Pancreas (tissue), 10 donors: ENCODE measurements around the gene TMEM114. TPM values are rescaled to one million over a fixed set of nuclear protein-coding genes. Genes with fewer than 3 reads are reported as not detected.

Source experiments
- ATAC-seq, 4 donors: fragments of 200-7000 bp; cut with Tn5 transposase; one replicate each; pipeline versions ENCODE4 v1.8.0 to v1.9.1; 2020; ENCODE audit warnings: mild to moderate bottlenecking in 4 of 4, moderate library complexity in 4 of 4
- DNase-seq, 6 donors: peaks; one replicate each; pipeline ENCODE4 v3.0.0-alpha.2; 2020
- FAIRE-seq: peaks from 2 replicates; lab custom pipeline; 2012; peaks lifted over from hg19 to GRCh38; lab: Jason Lieb, UNC
- H3K27ac ChIP-seq, 4 donors: fragments of 200-600 bp; sonication (generic); 1 replicate in 3 of 4; 2 replicates in 1 of 4; pipeline versions ENCODE4 v1.5.0 to v1.8.0; 2020
- H3K27me3 ChIP-seq, 4 donors: fragments of 200-600 bp; one replicate each; pipeline ENCODE4 v1.8.0; 2021
- H3K36me3 ChIP-seq, 3 donors: fragments of 200-600 bp; sonication (generic) in 1 of 3; one replicate each; pipeline versions ENCODE4 v1.5.0 to v1.8.0; 2020 to 2021
- H3K4me1 ChIP-seq, 3 donors: fragments of 200-600 bp; one replicate each; pipeline ENCODE4 v1.8.0; 2021
- H3K4me3 ChIP-seq, 4 donors: fragments of 200-600 bp; sonication (generic) in 2 of 4; one replicate each; pipeline versions ENCODE4 v1.5.0 to v1.8.0; 2020 to 2021
- H3K9me3 ChIP-seq, 4 donors: fragments of 200-600 bp; one replicate each; pipeline ENCODE4 v1.8.0; 2021
- CTCF ChIP-seq, 4 donors: fragments of 200-600 bp; sonication (generic) in 3 of 4; IDR thresholded peaks; one replicate each; pipeline versions ENCODE4 v1.5.0 to v1.8.0; 2021; ENCODE audit warnings: antibody characterized with exemption in 4 of 4
- whole genome bisulfite sequencing, 2 donors: extraction: QIAGEN DNeasy Blood & Tissue Kit; methylation state at CpG; one replicate each; pipeline ENCODE4 v1.1.7; 2013; 5-methylcytosine and 5-hydroxymethylcytosine counted together
- intact Hi-C, 3 donors: fragments of 100-400 bp; cut with DNase I; formaldehyde crosslinking; loops; one replicate each; pipeline versions ENCODE4 v1.11.1 to v1.14.2; 2022
- polyA plus RNA-seq, 2 donors: library from polyadenylated mRNA; stranded (reverse); fragments of 200-250 nt; gene quantifications; one replicate each; pipeline ENCODE4 v1.2.3, GENCODE V29; 2013
- total RNA-seq, 6 donors: library from RNA; stranded (reverse); fragmentation: NEBNext Ultra II Directional in 4 of 6; extraction: Animal tissue kit (Norgen Biotek cat#: 25700) in 4 of 6; gene quantifications; one replicate each; pipeline versions ENCODE4 v1.2.1 to v1.2.4, GENCODE V29; 2021 to 2023
- donor health status: healthy with polysubstance abuse.
- donor health status: DM: no; HTN: no; CAD: no; lungs with moderate emphysema.
- donor health status: DM: no; HTN: no; CAD: no.
- donor health status: control.
- donor health status: control.
- donor health status: Bipolar disorder and iron deficiency.
- donor health status: DM: yes; HTN: yes; CAD: no.
- donor health status: DM: no; HTN: no; CAD: no.
- donor health status: DM: no; HTN: no; CAD: no.
- donor health status: DM: yes; HTN: yes; CAD: no.

Gene TMEM114
- total and polyA plus RNA-seq, 8 donors, result not detected

GRCh38 chr16:8547762-8548161, 42.5 kb downstream of the TMEM114 start:
- no peaks in the 10 kb centered on the region for H3K36me3 ChIP-seq
- no peak for DNase-seq
- no peak for TF ChIP-seq CTCF (IDR thresholded peaks at IDR 0.05)
- WGBS, 2 donors, result 71 to 74% methylated on average over 8 of the region's 8 CpGs
- H3K27ac ChIP-seq, result no peak overlapping the region
- no peaks in the 10 kb centered on the region for H3K9me3 ChIP-seq
- no peaks in the 10 kb centered on the region for H3K27me3 ChIP-seq
- H3K4me3 ChIP-seq, result no peak overlapping the region
- no peak for ATAC-seq
- H3K4me1 ChIP-seq, result peaks cover 3 to 10% (median 8%) of the 10 kb centered on the region in 3 donors
- intact Hi-C loops, result no loop called here
- no peak for FAIRE-seq

- intact Hi-C loops, result no loop called here
- no peak for DNase-seq
Measured at GRCh38 chr16:8544406-8544805, 45.9 kb downstream of the TMEM114 start.

GRCh38 chr16:8543258-8543657, 47.1 kb downstream of the TMEM114 start:
- TF ChIP-seq CTCF (IDR thresholded peaks at IDR 0.05), result no peak

More at GRCh38 chr16:8544406-8544805, 45.9 kb downstream of the TMEM114 start:
- Histone ChIP-seq H3K36me3 (no peaks in the 10 kb centered on the region), H3K27ac (no peak overlapping the region), H3K4me1 (peaks cover 3 to 10% (median 8%) of the 10 kb centered on the region in 3 donors), H3K4me3 (no peak overlapping the region), H3K9me3 (no peaks in the 10 kb centered on the region), H3K27me3 (no peaks in the 10 kb centered on the region)
- WGBS, 2 donors, result 64 to 70% methylated on average over 5 of the region's 5 CpGs
- no peak for ATAC-seq
- TF ChIP-seq CTCF (IDR thresholded peaks at IDR 0.05), result no peak
- FAIRE-seq, result no peak

GRCh38 chr16:8542393-8542792, 47.9 kb downstream of the TMEM114 start:
- WGBS, 2 donors, result 9 to 11% methylated on average over 2 of the region's 2 CpGs
- no peaks in the 10 kb centered on the region for H3K9me3 ChIP-seq
- no peak overlapping the region for H3K27ac ChIP-seq
- H3K4me1 ChIP-seq, result peaks cover under 1 to 9% (median under 1%) of the 10 kb centered on the region in 3 donors
- no peaks in the 10 kb centered on the region for H3K27me3 ChIP-seq
- no peak for TF ChIP-seq CTCF (IDR thresholded peaks at IDR 0.05)
- FAIRE-seq, result no peak
- no peak for DNase-seq
- H3K4me3 ChIP-seq, result no peak overlapping the region
- H3K36me3 ChIP-seq, result no peaks in the 10 kb centered on the region
- intact Hi-C loops, result no loop called here
- ATAC-seq, result no peak

More at GRCh38 chr16:8543258-8543657, 47.1 kb downstream of the TMEM114 start:
- Histone ChIP-seq H3K27ac (no peak overlapping the region), H3K27me3 (no peaks in the 10 kb centered on the region), H3K36me3 (no peaks in the 10 kb centered on the region), H3K4me3 (no peak overlapping the region), H3K9me3 (no peaks in the 10 kb centered on the region), H3K4me1 (peaks cover under 1 to 9% (median 4%) of the 10 kb centered on the region in 3 donors)
- 84 to 91% methylated on average over 3 of the region's 3 CpGs for WGBS, 2 donors
- DNase-seq (no peak), FAIRE-seq (no peak), ATAC-seq (no peak)
- intact Hi-C loops, result no loop called here

GRCh38 chr16:8541868-8542267, 48.4 kb downstream of the TMEM114 start:
- intact Hi-C loops, result no loop called here
- no peak for TF ChIP-seq CTCF (IDR thresholded peaks at IDR 0.05)
- Histone ChIP-seq H3K27me3 (no peaks in the 10 kb centered on the region), H3K9me3 (no peaks in the 10 kb centered on the region), H3K36me3 (no peaks in the 10 kb centered on the region), H3K4me3 (no peak overlapping the region), H3K4me1 (peaks cover 5 to 13% (median 6%) of the 10 kb centered on the region in 3 donors), H3K27ac (no peak overlapping the region)
- WGBS, 2 donors, result 73 to 87% methylated on average over 4 of the region's 4 CpGs
- FAIRE-seq (no peak), DNase-seq (no peak), ATAC-seq (no peak)
